ENCODE results near the gene UBXN10.

UBXN10 gene

GRCh38 chr1:20166051-20166450 is 19.8 kb upstream of the UBXN10 start:
- DNase-seq (ENCODE audit: low spot score in 2 of 2) = no peak
- Mint-ChIP-seq H3K27me3 (peaks cover 14% of the 10 kb centered on the region), H3K9me3 (peaks cover 18% of the 10 kb centered on the region), H3K4me3 (no peak overlapping the region), H3K36me3 (peaks cover 6% of the 10 kb centered on the region), H3K4me1 (peaks cover 5% of the 10 kb centered on the region), H3K27ac (no peak overlapping the region)
- ATAC-seq (ENCODE audit: low read depth) = no peak

- Mint-ChIP-seq H3K9me3 (peaks cover 13% of the 10 kb centered on the region), H3K4me3 (no peak overlapping the region), H3K36me3 (peaks cover 6% of the 10 kb centered on the region), H3K4me1 (peaks cover 9% of the 10 kb centered on the region), H3K27ac (no peak overlapping the region), H3K27me3 (peaks cover 14% of the 10 kb centered on the region)
- DNase-seq (ENCODE audit: low spot score in 2 of 2) (no peak), ATAC-seq (ENCODE audit: low read depth) (no peak)
These were observed 18.8 kb upstream of the UBXN10 start for GRCh38 chr1:20167126-20167525.

GRCh38 chr1:20168564-20169491 is 17.1 kb upstream of the UBXN10 start:
- H3K27ac Mint-ChIP-seq = no peak overlapping the region
- H3K36me3 Mint-ChIP-seq = peaks cover 5% of the 10 kb centered on the region
- H3K4me1 Mint-ChIP-seq = peaks cover 9% of the 10 kb centered on the region
- no peak overlapping the region for H3K4me3 Mint-ChIP-seq
- peaks cover 9% of the 10 kb centered on the region for H3K9me3 Mint-ChIP-seq
- ATAC-seq (ENCODE audit: low read depth) (no peak), DNase-seq (ENCODE audit: low spot score in 2 of 2) (no peak)
- peaks cover 14% of the 10 kb centered on the region for H3K27me3 Mint-ChIP-seq

- Mint-ChIP-seq H3K9me3 (peaks cover 7% of the 10 kb centered on the region), H3K27me3 (peaks cover 14% of the 10 kb centered on the region), H3K36me3 (peaks cover 4% of the 10 kb centered on the region), H3K4me3 (no peak overlapping the region), H3K4me1 (peaks cover 12% of the 10 kb centered on the region), H3K27ac (no peak overlapping the region)
- DNase-seq (ENCODE audit: low spot score in 2 of 2) = no peak
- no peak for ATAC-seq (ENCODE audit: low read depth)
These were observed 16.0 kb upstream of the UBXN10 start for GRCh38 chr1:20169932-20170331.

GRCh38 chr1:20172033-20172590 is 13.8 kb upstream of the UBXN10 start:
- Mint-ChIP-seq H3K4me3 (no peak overlapping the region), H3K9me3 (no peaks in the 10 kb centered on the region), H3K27ac (no peak overlapping the region), H3K36me3 (no peaks in the 10 kb centered on the region), H3K4me1 (peaks cover 15% of the 10 kb centered on the region), H3K27me3 (peaks cover 7% of the 10 kb centered on the region)
- ATAC-seq (ENCODE audit: low read depth) (no peak), DNase-seq (ENCODE audit: low spot score in 2 of 2) (no peak)

GRCh38 chr1:20174937-20175666 is 10.8 kb upstream of the UBXN10 start:
- Mint-ChIP-seq H3K36me3 (peaks cover 4% of the 10 kb centered on the region), H3K27ac (no peak overlapping the region), H3K9me3 (peaks cover 10% of the 10 kb centered on the region), H3K4me1 (peaks cover 19% of the 10 kb centered on the region), H3K27me3 (peaks cover 2% of the 10 kb centered on the region), H3K4me3 (no peak overlapping the region)
- ATAC-seq (ENCODE audit: low read depth) (no peak), DNase-seq (ENCODE audit: low spot score in 2 of 2) (no peak)

- H3K4me1 Mint-ChIP-seq = peaks cover 15% of the 10 kb centered on the region
- DNase-seq (ENCODE audit: low spot score in 2 of 2) (no peak), ATAC-seq (ENCODE audit: low read depth) (no peak)
- H3K9me3 Mint-ChIP-seq = peaks cover 10% of the 10 kb centered on the region
- no peak overlapping the region for H3K4me3 Mint-ChIP-seq
- H3K36me3 Mint-ChIP-seq = peaks cover 4% of the 10 kb centered on the region
- H3K27ac Mint-ChIP-seq = no peak overlapping the region
- H3K27me3 Mint-ChIP-seq = peaks cover 6% of the 10 kb centered on the region
These were observed 7.1 kb upstream of the UBXN10 start for GRCh38 chr1:20178634-20179370.

- no peak for ATAC-seq (ENCODE audit: low read depth)
- H3K4me1 Mint-ChIP-seq = peaks cover 18% of the 10 kb centered on the region
- no peak overlapping the region for H3K4me3 Mint-ChIP-seq
- H3K9me3 Mint-ChIP-seq = peaks cover 10% of the 10 kb centered on the region
- DNase-seq (ENCODE audit: low spot score in 2 of 2) = no peak
- H3K36me3 Mint-ChIP-seq = peaks cover 4% of the 10 kb centered on the region
- peaks cover 8% of the 10 kb centered on the region for H3K27me3 Mint-ChIP-seq
- no peak overlapping the region for H3K27ac Mint-ChIP-seq
These were observed 6.3 kb upstream of the UBXN10 start for GRCh38 chr1:20179371-20180128.

GRCh38 chr1:20180129-20180843 is 5.6 kb upstream of the UBXN10 start:
- Mint-ChIP-seq H3K27ac (no peak overlapping the region), H3K9me3 (peaks cover 10% of the 10 kb centered on the region)
- no peak for DNase-seq (ENCODE audit: low spot score in 2 of 2)

GRCh38 chr1:20180844-20181207 is 5.1 kb upstream of the UBXN10 start:
- H3K9me3 Mint-ChIP-seq = peaks cover 10% of the 10 kb centered on the region
- no peak overlapping the region for H3K27ac Mint-ChIP-seq
- H3K4me1 Mint-ChIP-seq = peaks cover 18% of the 10 kb centered on the region
- ATAC-seq (ENCODE audit: low read depth) = no peak
- H3K4me3 Mint-ChIP-seq = no peak overlapping the region
- DNase-seq (ENCODE audit: low spot score in 2 of 2) = no peak
- H3K36me3 Mint-ChIP-seq = peaks cover 4% of the 10 kb centered on the region
- H3K27me3 Mint-ChIP-seq = peaks cover 13% of the 10 kb centered on the region

More at GRCh38 chr1:20180129-20180843, 5.6 kb upstream of the UBXN10 start:
- peaks cover 12% of the 10 kb centered on the region for H3K27me3 Mint-ChIP-seq
- peaks cover 4% of the 10 kb centered on the region for H3K36me3 Mint-ChIP-seq
- H3K4me3 Mint-ChIP-seq = no peak overlapping the region
- peaks cover 17% of the 10 kb centered on the region for H3K4me1 Mint-ChIP-seq
- no peak for ATAC-seq (ENCODE audit: low read depth)

- peaks cover 4% of the 10 kb centered on the region for H3K36me3 Mint-ChIP-seq
- ATAC-seq (ENCODE audit: low read depth) (no peak), DNase-seq (ENCODE audit: low spot score in 2 of 2) (no peak)
- peaks cover 26% of the 10 kb centered on the region for H3K4me1 Mint-ChIP-seq
- peaks cover 19% of the 10 kb centered on the region for H3K27me3 Mint-ChIP-seq
- H3K4me3 Mint-ChIP-seq = no peak overlapping the region
- no peak overlapping the region for H3K27ac Mint-ChIP-seq
- peaks cover 10% of the 10 kb centered on the region for H3K9me3 Mint-ChIP-seq
These were observed 3.5 kb upstream of the UBXN10 start for GRCh38 chr1:20182415-20182814.

- Mint-ChIP-seq H3K4me1 (peaks cover 26% of the 10 kb centered on the region), H3K27me3 (peaks cover 21% of the 10 kb centered on the region), H3K36me3 (peaks cover 4% of the 10 kb centered on the region), H3K9me3 (peaks cover 10% of the 10 kb centered on the region), H3K4me3 (no peak overlapping the region), H3K27ac (no peak overlapping the region)
- DNase-seq (ENCODE audit: low spot score in 2 of 2) (no peak), ATAC-seq (ENCODE audit: low read depth) (no peak)
These were observed 2.9 kb upstream of the UBXN10 start for GRCh38 chr1:20183035-20183434.

Measured in memory B cell (primary cell).